ENCODE measurements around the gene MACROD2. TPM values are rescaled to one million over a fixed set of nuclear protein-coding genes. Genes with fewer than 3 reads are reported as not detected.

The MACROD2 gene
- total RNA-seq, 2 experiments from 2014 or later, result not detected

DNA sequence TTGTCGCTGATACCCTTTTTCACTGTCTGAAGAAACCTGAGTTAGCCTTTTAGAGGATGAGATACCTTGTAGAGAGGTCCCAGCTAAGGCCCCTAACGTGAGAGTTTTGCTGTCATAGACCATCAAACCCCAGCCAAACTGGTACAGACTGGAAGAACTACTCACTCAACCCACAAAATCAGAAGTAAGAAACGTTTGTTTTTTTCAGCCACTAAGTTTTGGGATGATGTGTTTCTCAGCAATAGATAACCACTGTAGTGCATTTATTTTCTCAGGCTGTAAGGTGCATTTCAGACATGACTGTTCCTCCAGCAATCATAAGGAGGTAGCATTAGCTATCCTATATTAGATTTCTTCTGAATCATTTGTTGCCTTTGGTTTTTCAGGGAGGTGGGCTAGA, 749.4 kb downstream of the MACROD2 start:
- CTCF ChIA-PET, result no interaction called here
- H3K27me3 Mint-ChIP-seq, result no peaks in the 10 kb centered on the region
- H3K4me3 Mint-ChIP-seq, result no peak overlapping the region
- POLR2A ChIA-PET, result no interaction called here
- no peak overlapping the region for H3K27ac Mint-ChIP-seq
- DNase-seq, result no peak
- H3K4me1 Mint-ChIP-seq (ENCODE audit: low read depth), result no peaks in the 10 kb centered on the region
- peaks cover 27% of the 10 kb centered on the region for H3K9me3 Mint-ChIP-seq
- no peaks in the 10 kb centered on the region for H3K36me3 Mint-ChIP-seq
- intact Hi-C loops (cut with micrococcal nuclease), result no loop called here

DNA sequence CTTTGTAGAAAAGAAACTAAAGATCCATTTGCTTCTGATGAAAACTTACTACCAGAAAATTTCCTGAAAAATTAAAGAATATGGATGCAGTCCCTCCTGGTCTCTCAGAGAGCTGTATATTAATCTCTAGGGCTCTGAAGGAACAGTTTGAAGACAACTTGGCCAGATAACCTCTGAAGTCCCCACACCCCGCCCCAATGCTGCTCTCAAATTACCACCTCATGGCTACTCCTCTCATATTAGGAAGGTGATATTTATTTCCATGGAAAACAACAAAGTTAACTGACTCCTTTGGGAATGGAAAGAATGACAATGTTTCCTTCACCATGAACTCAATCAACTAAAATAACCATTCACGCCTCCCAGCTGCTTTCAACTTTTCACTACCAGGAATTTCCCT, 750.5 kb downstream of the MACROD2 start:
- H3K4me3 Mint-ChIP-seq, result no peak overlapping the region
- no peaks in the 10 kb centered on the region for H3K27me3 Mint-ChIP-seq
- intact Hi-C loops (cut with micrococcal nuclease), result no loop called here
- ChIA-PET POLR2A (no interaction called here), CTCF (no interaction called here)
- no peak overlapping the region for H3K27ac Mint-ChIP-seq
- no peaks in the 10 kb centered on the region for H3K4me1 Mint-ChIP-seq (ENCODE audit: low read depth)
- H3K9me3 Mint-ChIP-seq, result peaks cover 27% of the 10 kb centered on the region
- H3K36me3 Mint-ChIP-seq, result no peaks in the 10 kb centered on the region
- no peak for DNase-seq

DNA sequence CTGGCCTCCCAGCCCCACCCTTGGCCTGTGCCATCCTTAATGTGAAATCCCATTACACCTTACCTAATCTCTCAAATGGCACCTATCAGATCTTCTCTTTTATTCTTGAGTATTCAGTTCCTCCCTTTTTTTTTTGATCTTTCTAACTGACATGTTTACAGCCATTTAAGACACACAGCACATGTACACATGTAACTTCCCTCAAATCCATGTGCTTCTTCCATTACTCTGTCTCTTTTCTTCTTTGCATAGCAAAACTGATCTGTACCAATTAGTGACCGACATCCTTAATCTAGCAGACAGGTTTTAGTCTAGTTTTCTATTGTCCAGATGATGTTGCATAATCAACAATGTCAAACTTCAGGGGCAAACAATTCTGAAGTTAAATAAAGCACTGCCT, 755.9 kb downstream of the MACROD2 start:
- Mint-ChIP-seq H3K27ac (no peak overlapping the region), H3K9me3 (peaks cover 16% of the 10 kb centered on the region), H3K4me3 (no peak overlapping the region), H3K36me3 (no peaks in the 10 kb centered on the region), H3K4me1 (ENCODE audit: low read depth) (no peaks in the 10 kb centered on the region), H3K27me3 (no peaks in the 10 kb centered on the region)
- ChIA-PET POLR2A (no interaction called here), CTCF (no interaction called here)
- intact Hi-C loops (cut with micrococcal nuclease), result no loop called here
- DNase-seq, result no peak

DNA sequence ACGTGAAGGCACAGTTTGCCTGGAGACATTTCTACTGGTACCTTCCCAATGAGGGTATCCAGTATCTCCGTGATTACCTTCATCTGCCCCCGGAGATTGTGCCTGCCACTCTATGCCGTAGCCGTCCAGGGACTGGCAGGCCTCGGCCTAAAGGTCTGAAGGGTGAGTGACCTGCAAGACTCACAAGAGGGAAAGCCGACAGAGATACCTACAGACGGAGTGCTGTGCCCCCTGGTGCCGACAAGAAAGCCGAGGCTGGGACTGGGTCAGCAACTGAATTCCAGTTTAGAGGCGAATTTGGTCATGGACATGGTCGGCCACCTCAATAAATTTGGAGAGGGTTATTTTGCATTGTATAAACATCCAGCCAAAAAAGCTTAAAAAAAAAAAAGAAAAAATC, 762.4 kb downstream of the MACROD2 start:
- CTCF ChIA-PET, result no interaction called here
- Mint-ChIP-seq H3K36me3 (no peaks in the 10 kb centered on the region), H3K4me3 (no peak overlapping the region), H3K27ac (no peak overlapping the region), H3K27me3 (no peaks in the 10 kb centered on the region), H3K9me3 (peaks cover 5% of the 10 kb centered on the region), H3K4me1 (ENCODE audit: low read depth) (no peaks in the 10 kb centered on the region)
- no peak for DNase-seq
- intact Hi-C loops (cut with micrococcal nuclease), result no loop called here
- POLR2A ChIA-PET, result no interaction called here

DNA sequence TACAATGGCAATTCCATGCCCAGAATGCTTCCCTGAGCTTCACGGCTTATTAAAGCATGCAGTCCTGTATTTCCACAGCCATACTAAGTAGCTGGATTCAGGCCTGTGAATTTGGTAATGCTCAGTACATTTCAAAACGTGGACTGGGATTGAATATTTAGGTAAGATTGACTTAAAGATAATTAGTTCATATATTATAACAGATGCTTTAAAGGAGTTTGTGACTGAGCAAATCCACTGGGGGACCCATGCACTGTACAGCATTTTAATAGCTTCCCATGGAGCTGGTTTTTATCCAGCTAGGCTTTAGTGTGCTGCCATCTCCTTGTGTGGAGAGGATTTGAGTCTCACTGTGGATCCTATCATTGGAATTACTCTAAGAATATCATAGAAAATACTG, 763.0 kb downstream of the MACROD2 start:
- CTCF ChIA-PET, result no interaction called here
- Mint-ChIP-seq H3K4me3 (no peak overlapping the region), H3K27ac (no peak overlapping the region), H3K36me3 (no peaks in the 10 kb centered on the region), H3K27me3 (no peaks in the 10 kb centered on the region), H3K4me1 (ENCODE audit: low read depth) (no peaks in the 10 kb centered on the region), H3K9me3 (peaks cover 10% of the 10 kb centered on the region)
- POLR2A ChIA-PET, result no interaction called here
- DNase-seq, result no peak
- intact Hi-C loops (cut with micrococcal nuclease), result no loop called here

DNA sequence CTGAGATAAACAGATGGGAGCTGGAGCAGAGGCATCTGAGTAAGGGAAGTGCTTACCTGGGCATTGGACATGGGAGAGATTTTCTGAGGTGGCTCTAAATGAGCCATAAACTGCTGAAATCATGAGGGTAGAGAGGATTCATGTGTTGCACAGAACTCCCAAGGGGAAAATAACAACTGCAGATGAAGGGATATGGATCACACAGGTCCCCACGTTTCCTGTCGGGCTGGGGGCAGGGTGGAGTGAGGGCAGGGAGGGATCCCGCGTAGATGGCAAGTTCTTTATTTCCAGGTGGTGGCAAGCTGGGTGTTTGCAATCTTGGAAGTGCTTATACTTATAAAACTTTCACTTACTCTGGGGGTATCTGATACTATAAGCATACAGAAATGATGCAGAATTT, 764.7 kb downstream of the MACROD2 start:
- CTCF ChIA-PET, result no interaction called here

DNA sequence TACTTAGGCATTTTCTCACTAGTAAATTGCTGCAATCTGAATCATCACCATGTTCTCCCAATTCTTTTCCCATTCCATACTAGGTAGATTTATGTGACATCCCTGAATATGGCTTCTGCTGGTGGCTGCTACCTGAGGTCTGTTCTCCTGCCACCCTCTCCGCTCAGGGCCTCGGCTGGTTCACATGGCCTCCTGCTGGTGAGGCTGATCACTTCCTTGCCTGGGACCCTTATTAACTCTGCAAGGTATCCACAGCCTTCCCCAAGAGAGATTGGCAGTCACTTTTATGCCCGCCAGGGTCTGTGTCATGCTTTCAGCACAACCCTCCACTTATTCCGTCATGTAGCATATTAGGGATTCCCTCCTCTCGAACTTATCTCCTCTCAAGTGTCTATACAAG, 766.6 kb downstream of the MACROD2 start:
- no peak for DNase-seq
- no peaks in the 10 kb centered on the region for H3K27me3 Mint-ChIP-seq
- ChIA-PET POLR2A (no interaction called here), CTCF (interaction anchor here (0.6 kb wide), 1 partner anchor 38 kb away, joined by 3 read pairs; no protein-coding TSS in a partner anchor)
- H3K4me3 Mint-ChIP-seq, result no peak overlapping the region
- no peaks in the 10 kb centered on the region for H3K4me1 Mint-ChIP-seq (ENCODE audit: low read depth)
- H3K27ac Mint-ChIP-seq, result no peak overlapping the region
- H3K36me3 Mint-ChIP-seq, result no peaks in the 10 kb centered on the region
- peaks cover 16% of the 10 kb centered on the region for H3K9me3 Mint-ChIP-seq
- intact Hi-C loops (cut with micrococcal nuclease), result no loop called here

More for the DNA sequence above, 764.7 kb downstream of the MACROD2 start:
- H3K4me3 Mint-ChIP-seq, result no peak overlapping the region
- intact Hi-C loops (cut with micrococcal nuclease), result no loop called here
- no peak for DNase-seq
- H3K27me3 Mint-ChIP-seq, result no peaks in the 10 kb centered on the region
- H3K4me1 Mint-ChIP-seq (ENCODE audit: low read depth), result no peaks in the 10 kb centered on the region
- POLR2A ChIA-PET, result no interaction called here
- peaks cover 11% of the 10 kb centered on the region for H3K9me3 Mint-ChIP-seq
- H3K27ac Mint-ChIP-seq, result no peak overlapping the region
- H3K36me3 Mint-ChIP-seq, result no peaks in the 10 kb centered on the region

DNA sequence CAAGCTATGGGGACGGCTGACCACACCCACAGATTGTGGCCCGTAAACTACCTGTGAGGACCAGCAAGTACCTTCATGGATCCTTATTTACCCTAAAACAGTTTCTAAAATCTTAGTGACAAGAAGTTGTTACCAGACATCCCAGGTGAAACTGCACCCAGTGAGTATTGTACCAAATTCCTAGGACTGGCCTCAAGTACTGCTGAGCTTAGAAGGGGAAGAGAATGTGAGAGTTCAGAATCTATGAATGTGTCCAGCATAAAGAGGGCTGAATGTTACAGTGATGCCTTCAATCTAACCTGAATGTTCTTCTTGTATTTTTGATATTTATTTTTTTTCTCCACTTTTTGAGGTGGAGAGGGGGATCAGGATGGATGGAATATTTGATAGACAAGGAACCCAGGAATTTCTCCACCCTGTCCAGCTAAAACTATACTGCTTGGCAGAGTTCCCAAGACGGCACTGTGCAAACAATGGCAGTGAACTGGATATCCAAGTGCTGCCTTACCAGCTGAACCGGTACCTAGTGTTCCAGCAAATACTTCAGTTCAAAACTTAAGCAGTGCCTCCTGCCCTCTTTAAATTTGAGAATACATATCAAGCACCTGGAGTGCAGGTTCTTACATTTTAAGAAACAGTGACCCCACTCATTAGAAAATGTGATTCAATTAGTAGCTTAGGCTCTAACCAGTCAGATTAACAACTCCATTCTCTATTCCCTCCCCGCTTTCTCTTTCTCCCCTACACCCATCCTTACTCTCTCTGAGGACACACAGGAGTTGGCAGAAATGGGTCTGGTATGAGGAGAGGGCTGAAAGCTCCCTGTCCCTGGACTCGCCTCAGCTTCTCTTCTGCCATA, 769.4 kb downstream of the MACROD2 start:
- ChIA-PET CTCF (no interaction called here), POLR2A (no interaction called here)
- no peak overlapping the region for H3K4me3 Mint-ChIP-seq
- H3K36me3 Mint-ChIP-seq, result no peaks in the 10 kb centered on the region
- no peaks in the 10 kb centered on the region for H3K27me3 Mint-ChIP-seq
- intact Hi-C loops (cut with micrococcal nuclease), result no loop called here
- H3K9me3 Mint-ChIP-seq, result peaks cover 18% of the 10 kb centered on the region
- H3K27ac Mint-ChIP-seq, result no peak overlapping the region
- no peak for DNase-seq
- H3K4me1 Mint-ChIP-seq (ENCODE audit: low read depth), result no peaks in the 10 kb centered on the region

DNA sequence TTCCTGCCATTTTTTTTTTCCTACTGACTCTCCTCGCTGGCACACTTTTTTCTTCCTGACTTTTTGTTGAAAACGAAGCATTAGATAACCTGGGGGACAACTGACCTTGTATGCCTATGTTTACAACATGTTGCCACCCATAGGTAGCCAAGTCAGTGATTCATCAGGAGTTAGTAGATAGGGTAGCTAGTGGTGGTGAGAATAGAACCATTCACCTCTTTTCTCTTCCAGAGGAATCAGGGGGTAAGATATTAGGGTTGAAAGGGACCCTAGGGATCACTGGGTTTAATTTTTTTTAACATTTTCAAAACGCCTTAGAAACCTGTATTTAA, 770.0 kb downstream of the MACROD2 start:
- Mint-ChIP-seq H3K4me1 (ENCODE audit: low read depth) (no peaks in the 10 kb centered on the region), H3K36me3 (no peaks in the 10 kb centered on the region), H3K27me3 (no peaks in the 10 kb centered on the region), H3K4me3 (no peak overlapping the region), H3K9me3 (peaks cover 18% of the 10 kb centered on the region), H3K27ac (no peak overlapping the region)
- POLR2A ChIA-PET, result no interaction called here
- CTCF ChIA-PET, result no interaction called here
- no peak for DNase-seq
- intact Hi-C loops (cut with micrococcal nuclease), result no loop called here

DNA sequence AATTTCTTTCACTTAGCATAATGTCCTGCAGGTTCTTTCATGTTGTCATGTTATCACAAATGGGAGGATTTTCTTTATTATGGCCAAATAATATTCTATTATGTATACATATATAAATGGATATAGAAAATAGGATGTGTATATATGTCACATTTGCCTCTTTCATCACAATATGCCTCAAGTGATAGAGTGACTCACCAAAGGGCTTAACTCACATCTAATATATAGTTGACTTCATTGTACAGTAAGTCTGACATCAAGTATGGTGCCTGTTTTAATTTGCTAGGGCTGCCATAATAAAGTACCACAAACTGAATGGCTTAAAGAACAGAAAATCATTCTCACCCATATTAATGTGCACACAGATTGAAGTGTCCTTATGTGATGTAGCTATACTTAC, 778.2 kb downstream of the MACROD2 start:
- ChIA-PET CTCF (no interaction called here), POLR2A (no interaction called here)
- intact Hi-C loops (cut with micrococcal nuclease), result no loop called here
- Mint-ChIP-seq H3K4me1 (ENCODE audit: low read depth) (no peaks in the 10 kb centered on the region), H3K27ac (no peak overlapping the region), H3K27me3 (no peaks in the 10 kb centered on the region), H3K36me3 (no peaks in the 10 kb centered on the region), H3K4me3 (no peak overlapping the region), H3K9me3 (peaks cover 27% of the 10 kb centered on the region)
- no peak for DNase-seq

DNA sequence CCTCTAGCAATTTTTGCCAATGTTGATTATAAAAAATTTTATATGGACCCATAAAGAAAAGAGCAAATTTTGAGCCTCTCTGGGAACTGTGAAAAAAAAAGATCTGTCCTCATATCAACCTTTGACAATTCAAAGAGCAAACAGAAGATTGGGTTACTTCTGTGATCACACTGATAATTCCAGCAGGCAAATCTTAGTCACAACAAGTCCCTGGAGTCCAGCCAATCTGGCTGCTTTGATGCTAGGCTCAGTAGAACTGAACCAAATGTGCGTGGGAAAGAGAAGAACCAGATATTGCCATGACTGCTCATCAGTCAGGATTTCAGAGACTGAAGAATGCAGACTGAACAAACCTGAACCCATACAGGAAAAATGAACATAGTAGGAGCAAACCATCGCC, 780.5 kb downstream of the MACROD2 start:
- POLR2A ChIA-PET, result no interaction called here
- no peak overlapping the region for H3K4me3 Mint-ChIP-seq
- H3K4me1 Mint-ChIP-seq (ENCODE audit: low read depth), result no peaks in the 10 kb centered on the region
- CTCF ChIA-PET, result no interaction called here
- H3K27ac Mint-ChIP-seq, result no peak overlapping the region
- no peaks in the 10 kb centered on the region for H3K36me3 Mint-ChIP-seq
- H3K9me3 Mint-ChIP-seq, result peaks cover 29% of the 10 kb centered on the region
- intact Hi-C loops (cut with micrococcal nuclease), result no loop called here
- H3K27me3 Mint-ChIP-seq, result no peaks in the 10 kb centered on the region
- no peak for DNase-seq

DNA sequence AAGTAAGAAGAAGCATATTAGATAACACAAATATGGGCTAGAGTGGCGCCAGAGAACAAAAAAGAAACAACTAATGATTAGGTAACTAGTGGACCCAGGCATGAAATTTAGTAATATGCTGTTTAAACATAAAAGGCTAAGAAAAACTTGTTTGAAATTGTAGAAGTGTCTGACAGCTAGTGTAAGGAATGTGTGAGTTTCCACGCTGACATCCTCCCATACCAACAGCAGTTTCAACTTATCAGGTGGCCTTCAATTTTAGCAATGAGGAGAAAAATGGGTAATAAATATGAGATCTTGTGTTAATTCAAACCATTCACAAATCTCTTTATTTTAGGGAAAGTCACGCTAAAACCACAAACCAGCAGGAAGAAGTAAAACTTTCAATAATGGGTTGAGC, 782.3 kb downstream of the MACROD2 start:
- ChIA-PET POLR2A (no interaction called here), CTCF (no interaction called here)
- H3K4me3 Mint-ChIP-seq, result no peak overlapping the region

DNA sequence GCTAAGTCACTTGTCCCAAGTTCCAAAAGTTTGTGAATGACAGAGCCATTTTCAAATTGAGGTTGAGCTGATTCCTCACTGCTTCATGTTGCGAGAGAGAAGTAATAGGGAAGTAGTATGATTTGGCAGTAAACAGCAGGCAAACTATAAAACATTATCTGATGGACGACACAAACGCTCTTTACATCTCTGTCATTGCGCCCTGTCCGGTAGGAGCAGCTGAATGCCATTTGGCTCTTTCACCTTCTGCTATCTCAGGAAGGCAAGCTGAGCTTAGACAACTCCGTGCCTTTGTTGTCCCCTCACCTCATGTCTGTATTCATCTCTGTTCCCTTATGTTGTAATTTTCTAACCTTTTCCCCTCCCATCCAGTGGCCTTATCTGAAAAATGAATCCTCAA, 782.8 kb downstream of the MACROD2 start:
- DNase-seq, result no peak
- Mint-ChIP-seq H3K36me3 (no peaks in the 10 kb centered on the region), H3K4me1 (ENCODE audit: low read depth) (no peaks in the 10 kb centered on the region), H3K27me3 (no peaks in the 10 kb centered on the region), H3K9me3 (peaks cover 17% of the 10 kb centered on the region), H3K4me3 (no peak overlapping the region), H3K27ac (no peak overlapping the region)
- intact Hi-C loops (cut with micrococcal nuclease), result no loop called here
- POLR2A ChIA-PET, result no interaction called here
- CTCF ChIA-PET, result no interaction called here

More for the DNA sequence above, 782.3 kb downstream of the MACROD2 start:
- intact Hi-C loops (cut with micrococcal nuclease), result no loop called here
- Mint-ChIP-seq H3K9me3 (peaks cover 21% of the 10 kb centered on the region), H3K36me3 (no peaks in the 10 kb centered on the region), H3K4me1 (ENCODE audit: low read depth) (no peaks in the 10 kb centered on the region), H3K27ac (no peak overlapping the region), H3K27me3 (no peaks in the 10 kb centered on the region)
- DNase-seq, result no peak
